SK-N-SH (cell line): Measurements from ENCODE around the gene PTPRG. TPM values are rescaled to one million over a fixed set of nuclear protein-coding genes. Genes with fewer than 3 reads are reported as not detected.

ENCODE experiments used
- CTCF ChIA-PET: fragments of 300-600, 350-600 bp; formaldehyde crosslinking; extraction: SDS; loops from one replicate; lab custom pipeline; 2021; lab: Yijun Ruan, JAX
- POLR2A ChIA-PET: fragments of 350-600 bp; sonication (Branson Sonifier 250); formaldehyde crosslinking; extraction: SDS; loops from one replicate; lab custom pipeline; 2020; ENCODE audit warnings: antibody characterized with exemption, inconsistent platforms; lab: Yijun Ruan, JAX
- DNase-seq: peaks from one replicate; pipeline ENCODE4 v3.0.0; 2012
- H2AFZ ChIP-seq: fragments of 200-600 bp; sonication (generic); 2 replicates; pipeline ENCODE4 v1.8.1; 2016; ENCODE audit warnings: antibody characterized with exemption, mild to moderate bottlenecking, low read depth
- H3F3A ChIP-seq: fragments of 200-600 bp; sonication (generic); replicated peaks from 2 replicates; pipeline ENCODE3; 2016; ENCODE audit warnings: antibody characterized with exemption, mild to moderate bottlenecking; ENCODE audit not compliant: insufficient read depth
- H3K27ac ChIP-seq, 2 experiments: fragments of 200-500 bp in 1 of 2; fragments of 200-600 bp in 1 of 2; sonication (Bioruptor generic) in 1 of 2; sonication (generic), shearing (Covaris generic) in 1 of 2; 2 replicates each; pipeline versions ENCODE4 v1.5.1 to v1.6.1; 2014 to 2016; ENCODE audit warnings: low read depth in 2 of 2, inconsistent platforms in 1 of 2, low read length in 1 of 2, mild to moderate bottlenecking in 1 of 2, mixed read lengths in 1 of 2
- H3K27me3 ChIP-seq: fragments of 200-600 bp; sonication (generic), shearing (Covaris generic); 2 replicates; pipeline ENCODE4 v1.6.1; 2016; ENCODE audit warnings: mixed run types; ENCODE audit not compliant: insufficient read depth
- H3K36me3 ChIP-seq, 2 experiments: fragments of 200-500 bp in 1 of 2; fragments of 200-600 bp in 1 of 2; sonication (Bioruptor generic) in 1 of 2; sonication (generic) in 1 of 2; replicated peaks in 1 of 2; 2 replicates each; pipeline versions ENCODE3 to v1.5.1; 2014 to 2016; ENCODE audit warnings: low read length in 1 of 2, mild to moderate bottlenecking in 1 of 2; ENCODE audit not compliant: insufficient read depth in 2 of 2, control insufficient read depth in 1 of 2
- H3K4me1 ChIP-seq, 2 experiments: fragments of 200-500 bp in 1 of 2; fragments of 200-600 bp in 1 of 2; sonication (Bioruptor generic) in 1 of 2; sonication (generic), shearing (Covaris generic) in 1 of 2; 2 replicates each; pipeline versions ENCODE4 v1.5.1 to v1.6.1; 2014 to 2016; ENCODE audit warnings: low read depth in 1 of 2, low read length in 1 of 2, mixed run types in 1 of 2; ENCODE audit not compliant: insufficient read depth in 2 of 2, control insufficient read depth in 1 of 2
- H3K4me2 ChIP-seq: fragments of 200-600 bp; sonication (generic), shearing (Covaris generic); 2 replicates; pipeline ENCODE4 v1.6.1; 2017; ENCODE audit warnings: mixed run types
- H3K4me3 ChIP-seq, 2 experiments: fragments of 200-500 bp in 1 of 2; fragments of 200-600 bp in 1 of 2; sonication (Bioruptor generic) in 1 of 2; sonication (generic), shearing (Covaris generic) in 1 of 2; 2 replicates each; pipeline versions ENCODE4 v1.5.1 to v1.8.1; 2014 to 2016; ENCODE audit warnings: low read depth in 2 of 2, inconsistent platforms in 1 of 2, low read length in 1 of 2, mild to moderate bottlenecking in 1 of 2, mixed read lengths in 1 of 2, moderate library complexity in 1 of 2
- H3K79me2 ChIP-seq: fragments of 200-600 bp; sonication (generic); 2 replicates; pipeline ENCODE4 v1.8.1; 2017; ENCODE audit warnings: mild to moderate bottlenecking; ENCODE audit not compliant: insufficient read depth
- H3K9ac ChIP-seq: fragments of 200-600 bp; sonication (generic); 2 replicates; pipeline ENCODE4 v1.6.1; 2017; ENCODE audit warnings: mixed run types
- H3K9me2 ChIP-seq: fragments of 200-600 bp; sonication (generic); 2 replicates; pipeline ENCODE4 v1.6.1; 2017; ENCODE audit warnings: mixed run types
- H3K9me3 ChIP-seq: fragments of 200-600 bp; sonication (generic); 2 replicates; pipeline ENCODE4 v1.6.1; 2017; ENCODE audit warnings: mixed run types, mild to moderate bottlenecking, moderate library complexity
- H4K20me1 ChIP-seq: fragments of 200-600 bp; sonication (generic); 2 replicates; pipeline ENCODE4 v1.6.1; 2017; ENCODE audit warnings: mild to moderate bottlenecking, mixed run types; ENCODE audit not compliant: insufficient read depth
- ELF1 ChIP-seq: IDR thresholded peaks from 2 replicates; pipeline ENCODE4 v1.4.0; 2012
- EZH2phosphoT487 ChIP-seq: fragments of 200-600 bp; sonication (generic); IDR thresholded peaks from 2 replicates; pipeline ENCODE4 v1.6.1; 2017; ENCODE audit warnings: low read depth, mixed run types, mild to moderate bottlenecking, antibody characterized with exemption, moderate library complexity, borderline replicate concordance
- FOXJ3 ChIP-seq: sonication (generic); formaldehyde crosslinking; IDR thresholded peaks from 2 replicates; pipeline ENCODE4 v1.5.1; 2020; ENCODE audit warnings: mild to moderate bottlenecking, missing genetic modification reagents
- FOXM1 ChIP-seq: IDR thresholded peaks from 2 replicates; pipeline ENCODE4 v1.4.0; 2012; ENCODE audit warnings: low read depth, mild to moderate bottlenecking
- GABPA ChIP-seq: IDR thresholded peaks from 2 replicates; pipeline ENCODE4 v1.4.0; 2012; ENCODE audit warnings: low read depth, mild to moderate bottlenecking
- NRF1 ChIP-seq: IDR thresholded peaks from 2 replicates; pipeline ENCODE4 v1.6.1; 2012; ENCODE audit warnings: low read depth, mild to moderate bottlenecking, low read length
- POLR2AphosphoS5 ChIP-seq: IDR thresholded peaks from 2 replicates; pipeline ENCODE4 v1.6.1; 2012; ENCODE audit warnings: low read depth, low read length
- RAD21 ChIP-seq: IDR thresholded peaks from 2 replicates; pipeline ENCODE4 v1.6.1; 2012; ENCODE audit warnings: mild to moderate bottlenecking, low read length
- RFX5 ChIP-seq: IDR thresholded peaks from 2 replicates; pipeline ENCODE4 v1.6.1; 2012; ENCODE audit warnings: mild to moderate bottlenecking, improper control_type of control experiment, low read length
- RXRA ChIP-seq: IDR thresholded peaks from 2 replicates; pipeline ENCODE4 v1.4.0; 2012; ENCODE audit warnings: low read depth, mild to moderate bottlenecking, borderline replicate concordance
- SIN3A ChIP-seq: IDR thresholded peaks from 2 replicates; pipeline ENCODE4 v1.6.1; 2012; ENCODE audit warnings: low read depth, mild to moderate bottlenecking, low read length, moderate library complexity, borderline replicate concordance
- TEAD4 ChIP-seq: IDR thresholded peaks from 2 replicates; pipeline ENCODE4 v1.4.0; 2012; ENCODE audit warnings: mild to moderate bottlenecking, borderline replicate concordance; ENCODE audit not compliant: insufficient read depth
- USF1 ChIP-seq: IDR thresholded peaks from 2 replicates; pipeline ENCODE4 v1.4.0; 2012; ENCODE audit warnings: low read depth, borderline replicate concordance
- WGBS: methylation state at CpG from one replicate; pipeline ENCODE4 v1.1.6; 2017; ENCODE audit warnings: low lambda C conversion rate; 5-methylcytosine and 5-hydroxymethylcytosine counted together
- polyA plus RNA-seq, 3 experiments: library from polyadenylated mRNA; depleted of rRNA; stranded (reverse); fragments of >200 nt; gene quantifications; 2 replicates each; pipeline ENCODE4 v1.2.3, GENCODE V29; 2012
- TF ChIP-seq, protein P1 (sequence below): IDR thresholded peaks from 2 replicates; pipeline ENCODE4 v1.6.1; 2012; ENCODE audit warnings: mild to moderate bottlenecking, low read depth, low read length, moderate library complexity
- TF ChIP-seq, protein P2 (sequence below): fragments of 150-350 bp; IDR thresholded peaks from 2 replicates; pipeline ENCODE4 v1.6.1; 2016; ENCODE audit warnings: mild to moderate bottlenecking, low read depth, low read length
- TF ChIP-seq, protein P3 (sequence below): IDR thresholded peaks from 2 replicates; pipeline ENCODE4; 2012

PTPRG gene
- polyA plus RNA-seq, 1 of the 3 experiments (the other 2 are of a cell fraction) = 14.1 TPM

DNA sequence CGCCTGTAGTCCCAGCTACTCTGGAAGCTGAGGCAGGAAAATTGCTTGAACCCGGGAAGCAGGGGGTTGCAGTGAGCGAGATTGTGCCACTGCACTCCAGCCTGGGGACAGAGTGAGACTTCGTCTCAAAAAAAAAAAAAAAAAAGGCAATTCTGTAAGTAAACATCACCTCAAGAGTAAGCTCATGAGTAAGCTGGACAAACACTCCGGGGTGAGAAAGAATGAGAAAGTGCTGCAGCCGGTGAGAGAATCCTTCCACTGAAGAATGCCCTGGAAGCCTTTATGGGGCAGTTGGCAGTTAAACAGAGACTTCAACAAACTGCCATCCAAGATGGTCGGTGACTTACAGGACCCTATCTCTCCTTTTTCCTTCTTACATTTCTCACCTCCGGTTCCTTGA is 764.5 kb downstream of the PTPRG start:
- DNase-seq = no peak
- H3K9ac ChIP-seq = no peak overlapping the region
- H3K27ac ChIP-seq = no peak overlapping the region
- H3K27me3 ChIP-seq = no peaks in the 10 kb centered on the region
- no peaks in the 10 kb centered on the region for H3K9me3 ChIP-seq
- peaks cover 48 to 51% of the 10 kb centered on the region in 2 experiments for H3K36me3 ChIP-seq
- H2AFZ ChIP-seq = no peak overlapping the region
- no peaks in the 10 kb centered on the region for H3K79me2 ChIP-seq
- H3K9me2 ChIP-seq = no peaks in the 10 kb centered on the region
- POLR2A ChIA-PET = no interaction called here
- CTCF ChIA-PET = no interaction called here
- no peaks in the 10 kb centered on the region for H3K4me1 ChIP-seq
- 87% methylated on average over 8 of the region's 8 CpGs for WGBS
- H3F3A ChIP-seq = peaks cover 2% of the 10 kb centered on the region
- no peak overlapping the region for H3K4me2 ChIP-seq
- TF ChIP-seq TEAD4 (no peak), FOXJ3 (no peak), ELF1 (no peak), SIN3A (no peak), RFX5 (no peak), NRF1 (no peak)
- TF ChIP-seq, protein P1, sequence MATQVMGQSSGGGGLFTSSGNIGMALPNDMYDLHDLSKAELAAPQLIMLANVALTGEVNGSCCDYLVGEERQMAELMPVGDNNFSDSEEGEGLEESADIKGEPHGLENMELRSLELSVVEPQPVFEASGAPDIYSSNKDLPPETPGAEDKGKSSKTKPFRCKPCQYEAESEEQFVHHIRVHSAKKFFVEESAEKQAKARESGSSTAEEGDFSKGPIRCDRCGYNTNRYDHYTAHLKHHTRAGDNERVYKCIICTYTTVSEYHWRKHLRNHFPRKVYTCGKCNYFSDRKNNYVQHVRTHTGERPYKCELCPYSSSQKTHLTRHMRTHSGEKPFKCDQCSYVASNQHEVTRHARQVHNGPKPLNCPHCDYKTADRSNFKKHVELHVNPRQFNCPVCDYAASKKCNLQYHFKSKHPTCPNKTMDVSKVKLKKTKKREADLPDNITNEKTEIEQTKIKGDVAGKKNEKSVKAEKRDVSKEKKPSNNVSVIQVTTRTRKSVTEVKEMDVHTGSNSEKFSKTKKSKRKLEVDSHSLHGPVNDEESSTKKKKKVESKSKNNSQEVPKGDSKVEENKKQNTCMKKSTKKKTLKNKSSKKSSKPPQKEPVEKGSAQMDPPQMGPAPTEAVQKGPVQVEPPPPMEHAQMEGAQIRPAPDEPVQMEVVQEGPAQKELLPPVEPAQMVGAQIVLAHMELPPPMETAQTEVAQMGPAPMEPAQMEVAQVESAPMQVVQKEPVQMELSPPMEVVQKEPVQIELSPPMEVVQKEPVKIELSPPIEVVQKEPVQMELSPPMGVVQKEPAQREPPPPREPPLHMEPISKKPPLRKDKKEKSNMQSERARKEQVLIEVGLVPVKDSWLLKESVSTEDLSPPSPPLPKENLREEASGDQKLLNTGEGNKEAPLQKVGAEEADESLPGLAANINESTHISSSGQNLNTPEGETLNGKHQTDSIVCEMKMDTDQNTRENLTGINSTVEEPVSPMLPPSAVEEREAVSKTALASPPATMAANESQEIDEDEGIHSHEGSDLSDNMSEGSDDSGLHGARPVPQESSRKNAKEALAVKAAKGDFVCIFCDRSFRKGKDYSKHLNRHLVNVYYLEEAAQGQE = no peak
- no peaks in the 10 kb centered on the region for H4K20me1 ChIP-seq
- H3K4me3 ChIP-seq = no peak overlapping the region

GRCh38 chr3:62329971-62330370 is 768.6 kb downstream of the PTPRG start:
- Histone ChIP-seq H4K20me1 (no peaks in the 10 kb centered on the region), H2AFZ (no peak overlapping the region), H3K9me3 (no peaks in the 10 kb centered on the region), H3K79me2 (no peaks in the 10 kb centered on the region), H3F3A (peaks cover 8% of the 10 kb centered on the region), H3K36me3 (peaks cover 12 to 21% of the 10 kb centered on the region in 2 experiments), H3K4me1 (no peaks in the 10 kb centered on the region), H3K9ac (no peak overlapping the region), H3K4me3 (no peak overlapping the region), H3K27me3 (no peaks in the 10 kb centered on the region), H3K27ac (no peak overlapping the region), H3K9me2 (no peaks in the 10 kb centered on the region), H3K4me2 (no peak overlapping the region)
- ChIA-PET POLR2A (no interaction called here), CTCF (interaction anchor here (1.2 to 9.1 kb wide), 6 partner anchors 27 to 228 kb away, joined by 3 to 142 read pairs (median 4); no protein-coding TSS in a partner anchor)
- WGBS = 92% methylated on average over 5 of the region's 5 CpGs
- DNase-seq = no peak
- TF ChIP-seq FOXM1 = no peak
- no peak for TF ChIP-seq RXRA
- TF ChIP-seq, protein P1 = no peak
- TF ChIP-seq, protein P2, sequence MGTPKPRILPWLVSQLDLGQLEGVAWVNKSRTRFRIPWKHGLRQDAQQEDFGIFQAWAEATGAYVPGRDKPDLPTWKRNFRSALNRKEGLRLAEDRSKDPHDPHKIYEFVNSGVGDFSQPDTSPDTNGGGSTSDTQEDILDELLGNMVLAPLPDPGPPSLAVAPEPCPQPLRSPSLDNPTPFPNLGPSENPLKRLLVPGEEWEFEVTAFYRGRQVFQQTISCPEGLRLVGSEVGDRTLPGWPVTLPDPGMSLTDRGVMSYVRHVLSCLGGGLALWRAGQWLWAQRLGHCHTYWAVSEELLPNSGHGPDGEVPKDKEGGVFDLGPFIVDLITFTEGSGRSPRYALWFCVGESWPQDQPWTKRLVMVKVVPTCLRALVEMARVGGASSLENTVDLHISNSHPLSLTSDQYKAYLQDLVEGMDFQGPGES = no peak
- TF ChIP-seq, protein P3, sequence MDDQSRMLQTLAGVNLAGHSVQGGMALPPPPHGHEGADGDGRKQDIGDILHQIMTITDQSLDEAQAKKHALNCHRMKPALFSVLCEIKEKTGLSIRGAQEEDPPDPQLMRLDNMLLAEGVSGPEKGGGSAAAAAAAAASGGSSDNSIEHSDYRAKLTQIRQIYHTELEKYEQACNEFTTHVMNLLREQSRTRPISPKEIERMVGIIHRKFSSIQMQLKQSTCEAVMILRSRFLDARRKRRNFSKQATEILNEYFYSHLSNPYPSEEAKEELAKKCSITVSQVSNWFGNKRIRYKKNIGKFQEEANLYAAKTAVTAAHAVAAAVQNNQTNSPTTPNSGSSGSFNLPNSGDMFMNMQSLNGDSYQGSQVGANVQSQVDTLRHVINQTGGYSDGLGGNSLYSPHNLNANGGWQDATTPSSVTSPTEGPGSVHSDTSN = no peak
- TF ChIP-seq RFX5 = no peak
- TF ChIP-seq USF1 = no peak
- TF ChIP-seq POLR2AphosphoS5 = no peak
- TF ChIP-seq GABPA = no peak
- TF ChIP-seq RAD21 = no peak
- TF ChIP-seq EZH2phosphoT487 = no peak
